GM21528 (cell line): ENCODE data around the gene LDLRAP1.

Source experiments
- ATAC-seq: cut with Tn5 transposase; IDR thresholded peaks from one replicate; pipeline ENCODE4 v1.9.1; 2021; ENCODE audit warnings: mild to moderate bottlenecking, moderate library complexity; ENCODE audit not compliant: unreplicated experiment, low FRiP score

Gene LDLRAP1

DNA sequence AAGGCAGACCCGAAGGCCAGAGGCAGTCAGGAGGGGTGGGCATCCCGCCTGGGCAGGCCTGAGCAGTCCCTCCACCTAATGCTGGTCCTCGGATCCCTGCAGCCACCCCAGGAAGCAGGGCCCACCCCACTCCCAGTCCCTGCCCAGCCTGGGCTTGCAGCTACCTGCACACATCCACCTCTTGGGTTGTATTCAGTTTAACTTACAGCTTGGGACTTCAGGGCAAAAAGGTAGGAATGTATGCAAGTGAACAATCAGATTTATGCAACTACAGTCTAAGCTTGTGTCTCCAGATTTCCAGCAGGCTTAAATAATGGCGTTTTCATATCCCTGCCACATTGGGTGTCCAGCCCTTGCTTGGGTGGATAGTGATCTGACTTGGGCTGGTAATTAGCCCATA lies 17.4 kb downstream of the LDLRAP1 start:
- no peak for ATAC-seq

- ATAC-seq: no peak
Observed at GRCh38 chr1:25561421-25562100, 18.2 kb downstream of the LDLRAP1 start.

GRCh38 chr1:25562101-25562927 lies 18.9 kb downstream of the LDLRAP1 start:
- ATAC-seq: no peak

GRCh38 chr1:25562928-25563283 lies 19.5 kb downstream of the LDLRAP1 start:
- no peak for ATAC-seq

- ATAC-seq: no peak
Observed at GRCh38 chr1:25563330-25564215, 20.2 kb downstream of the LDLRAP1 start.

GRCh38 chr1:25564777-25565574 lies 21.6 kb downstream of the LDLRAP1 start:
- ATAC-seq: no peak

GRCh38 chr1:25565626-25566025 lies 22.2 kb downstream of the LDLRAP1 start:
- no peak for ATAC-seq

DNA sequence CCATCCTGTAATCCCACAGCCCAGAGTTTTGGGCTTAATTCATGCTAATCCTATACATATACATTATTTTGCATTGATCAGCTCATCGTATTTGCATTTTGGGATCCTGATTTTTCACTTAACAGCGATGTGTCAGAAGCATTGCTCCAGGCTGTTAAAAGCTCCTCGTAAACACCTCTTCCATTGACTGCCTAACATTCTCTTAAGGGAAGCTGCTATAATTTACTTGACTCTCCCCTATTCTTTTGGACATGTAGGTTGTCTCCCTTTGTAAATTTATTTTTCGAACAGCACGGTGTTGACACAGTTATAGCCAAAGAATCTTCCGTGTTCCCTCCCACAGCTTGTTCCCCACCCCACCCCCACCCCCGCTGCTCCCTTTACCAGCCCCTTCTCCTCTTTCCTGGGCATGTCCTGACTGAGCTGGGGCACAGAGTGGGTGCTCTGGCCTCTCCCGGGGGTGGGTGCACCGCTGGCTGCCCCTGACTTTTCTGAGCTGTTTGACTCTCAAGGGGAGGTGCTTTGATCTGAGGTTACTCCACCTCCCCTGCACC lies 22.8 kb downstream of the LDLRAP1 start:
- ATAC-seq: no peak

- ATAC-seq: no peak
Observed at GRCh38 chr1:25566730-25567341, 23.4 kb downstream of the LDLRAP1 start.

- ATAC-seq: no peak
Observed at GRCh38 chr1:25567710-25568089, 24.3 kb downstream of the LDLRAP1 start.

GRCh38 chr1:25568090-25568833 lies 24.9 kb downstream of the LDLRAP1 start:
- ATAC-seq: no peak

DNA sequence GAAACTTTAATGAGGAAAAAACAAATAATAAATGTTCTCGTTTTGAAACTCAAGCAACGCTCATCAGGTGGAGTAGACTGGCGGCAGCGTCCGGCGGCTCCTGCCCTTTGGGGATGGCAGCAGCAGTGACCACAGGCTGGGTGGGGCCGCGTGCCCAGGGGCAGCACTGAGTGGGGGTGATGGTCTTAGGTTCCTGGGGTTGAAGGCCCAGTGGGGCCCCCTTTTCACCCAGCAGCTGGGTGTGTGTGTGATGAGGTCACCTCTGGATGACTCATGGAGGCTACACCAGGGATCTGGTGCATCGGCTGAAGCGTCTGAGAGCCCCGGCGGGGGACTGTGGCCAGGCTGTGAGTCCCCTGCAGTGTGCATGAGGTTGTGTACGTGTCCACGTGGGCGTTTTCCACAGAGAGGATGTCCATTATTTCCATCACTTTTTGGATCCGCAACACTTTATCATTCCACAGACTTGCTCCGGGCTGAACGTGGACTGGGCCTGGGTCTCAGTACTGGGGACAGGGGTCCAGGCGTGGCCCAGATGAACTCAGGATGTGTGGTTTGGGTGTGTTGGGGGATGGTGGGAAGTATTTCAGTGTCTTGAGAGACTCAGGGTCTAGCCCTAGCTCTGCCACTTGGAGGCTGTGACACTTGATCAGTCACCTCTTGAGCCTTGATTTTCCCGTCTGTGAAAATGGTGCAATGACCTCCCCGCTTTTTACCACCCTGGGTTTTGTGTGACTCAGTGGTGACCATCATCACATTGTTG lies 25.6 kb downstream of the LDLRAP1 start:
- ATAC-seq: no peak

GRCh38 chr1:25569597-25570396 lies 26.4 kb downstream of the LDLRAP1 start:
- no peak for ATAC-seq

DNA sequence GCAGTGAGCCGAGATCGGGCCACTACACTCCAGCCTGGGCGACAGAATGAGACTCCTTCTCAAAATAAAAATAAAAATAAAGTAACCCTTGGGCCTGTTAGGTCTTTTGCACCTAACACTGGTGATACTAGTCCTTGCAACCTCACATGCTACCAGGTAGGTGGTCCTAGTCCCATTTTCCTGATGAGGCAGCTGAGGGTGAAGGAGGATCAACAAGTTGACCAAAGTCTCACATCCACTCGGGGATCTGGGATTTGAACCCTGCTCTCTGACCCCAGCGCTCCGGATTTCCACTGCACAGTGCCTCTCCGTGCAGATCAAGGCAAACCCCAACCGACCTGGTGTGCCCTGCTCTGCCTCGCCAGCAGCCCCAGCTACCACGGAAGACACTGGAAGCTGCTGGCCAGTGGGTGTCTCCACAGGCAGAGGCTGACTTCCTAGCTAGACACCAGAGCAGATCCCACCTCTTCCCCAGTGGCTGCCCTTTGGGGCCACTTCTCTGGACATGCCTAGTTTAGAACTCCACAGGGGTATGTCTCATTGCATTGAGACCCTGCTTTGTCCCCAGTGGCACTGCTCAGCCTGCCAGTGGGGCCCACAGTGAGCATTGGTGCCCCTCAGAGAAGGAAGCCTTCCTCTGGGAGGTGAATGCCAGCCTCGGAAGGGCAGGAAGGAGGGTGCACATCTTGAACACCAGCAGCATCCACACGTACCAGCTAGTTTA lies 27.6 kb downstream of the LDLRAP1 start:
- ATAC-seq: no peak

DNA sequence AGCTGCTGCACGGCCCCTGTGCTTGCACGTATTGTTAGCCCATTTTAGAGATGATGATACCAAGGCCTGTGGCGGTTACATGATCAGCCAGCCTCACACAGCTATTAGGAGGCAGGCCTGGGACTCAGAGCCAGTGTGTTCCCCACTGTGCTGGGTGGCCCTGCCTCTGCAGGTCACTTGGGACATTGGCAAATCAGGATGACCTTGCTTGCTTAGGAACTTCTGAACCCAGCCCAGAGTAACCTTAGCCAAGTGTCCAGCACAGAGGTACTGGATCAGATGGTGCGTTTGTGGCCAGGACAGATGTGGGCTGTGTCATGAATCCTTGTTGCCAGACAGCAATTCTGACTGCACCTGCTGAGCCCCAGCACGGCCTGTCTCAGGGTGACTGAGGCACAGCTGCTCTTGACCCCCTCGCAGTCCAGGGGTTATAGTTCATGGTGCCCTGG lies 28.1 kb downstream of the LDLRAP1 start:
- ATAC-seq: no peak

- ATAC-seq: no peak
Observed at GRCh38 chr1:25572107-25572506, 28.7 kb downstream of the LDLRAP1 start.
